NCI-H1092 (cell line): ENCODE measurements around the gene ACTN1.

ENCODE experiments used
- DNase-seq: peaks from one replicate; lab custom pipeline; 2025; lab: John Stamatoyannopoulos, UW

ACTN1 gene

DNA sequence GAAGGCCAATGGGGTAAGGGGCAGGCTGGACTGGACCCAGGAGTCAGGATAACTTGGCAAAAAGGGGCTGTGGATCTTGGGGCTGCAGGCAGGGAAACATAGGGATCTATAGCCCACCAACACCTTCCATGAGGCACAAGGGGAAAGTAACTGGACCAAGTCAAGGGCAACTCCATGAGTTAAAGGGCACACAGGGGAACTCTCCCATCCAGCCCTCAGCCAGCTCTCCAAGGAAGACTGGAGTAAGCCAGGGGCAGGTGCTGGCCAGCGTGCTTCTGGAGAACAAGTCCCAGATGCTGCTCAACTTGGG, 154.9 kb downstream of the ACTN1 start:
- no peak for DNase-seq
